Stimulated activated CD8-positive, alpha-beta memory T cell treated with anti-CD3 and anti-CD28 coated beads, Interleukin-15, amount 100 ng/mL, for 4 hours (primary cell): ENCODE measurements around the gene TFDP1.

Source experiments
- DNase-seq, 2 donors: peaks; one replicate each; pipeline ENCODE4 v3.0.0-alpha.2; 2020; ENCODE audit warnings: low read depth in 2 of 2

TFDP1 gene

GRCh38 chr13:113650275-113650674 lies 65.7 kb downstream of the TFDP1 start:
- DNase-seq, result no peak

DNA sequence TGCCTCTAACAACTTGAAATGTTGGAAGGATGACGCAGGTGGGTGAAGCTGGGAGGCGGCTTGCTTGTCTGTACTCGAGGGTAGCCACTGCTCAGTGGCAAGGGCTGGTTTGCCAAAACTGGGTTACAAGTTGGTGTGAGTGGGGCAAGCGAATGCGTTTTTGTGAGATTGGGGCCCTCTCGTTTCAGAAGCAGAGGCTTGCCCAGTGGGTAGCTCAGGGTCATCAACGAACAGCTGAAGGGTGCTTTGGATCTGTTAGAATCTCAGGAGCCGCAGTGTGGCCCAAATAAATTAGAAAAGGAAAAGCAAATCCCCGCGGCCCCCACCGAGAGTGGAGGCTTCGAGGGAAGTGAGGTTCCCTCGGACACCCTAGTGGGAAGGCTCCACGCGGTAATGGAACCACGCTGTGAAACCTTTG lies 66.2 kb downstream of the TFDP1 start:
- no peak for DNase-seq

GRCh38 chr13:113651511-113652403 lies 67.2 kb downstream of the TFDP1 start:
- no peak for DNase-seq

DNA sequence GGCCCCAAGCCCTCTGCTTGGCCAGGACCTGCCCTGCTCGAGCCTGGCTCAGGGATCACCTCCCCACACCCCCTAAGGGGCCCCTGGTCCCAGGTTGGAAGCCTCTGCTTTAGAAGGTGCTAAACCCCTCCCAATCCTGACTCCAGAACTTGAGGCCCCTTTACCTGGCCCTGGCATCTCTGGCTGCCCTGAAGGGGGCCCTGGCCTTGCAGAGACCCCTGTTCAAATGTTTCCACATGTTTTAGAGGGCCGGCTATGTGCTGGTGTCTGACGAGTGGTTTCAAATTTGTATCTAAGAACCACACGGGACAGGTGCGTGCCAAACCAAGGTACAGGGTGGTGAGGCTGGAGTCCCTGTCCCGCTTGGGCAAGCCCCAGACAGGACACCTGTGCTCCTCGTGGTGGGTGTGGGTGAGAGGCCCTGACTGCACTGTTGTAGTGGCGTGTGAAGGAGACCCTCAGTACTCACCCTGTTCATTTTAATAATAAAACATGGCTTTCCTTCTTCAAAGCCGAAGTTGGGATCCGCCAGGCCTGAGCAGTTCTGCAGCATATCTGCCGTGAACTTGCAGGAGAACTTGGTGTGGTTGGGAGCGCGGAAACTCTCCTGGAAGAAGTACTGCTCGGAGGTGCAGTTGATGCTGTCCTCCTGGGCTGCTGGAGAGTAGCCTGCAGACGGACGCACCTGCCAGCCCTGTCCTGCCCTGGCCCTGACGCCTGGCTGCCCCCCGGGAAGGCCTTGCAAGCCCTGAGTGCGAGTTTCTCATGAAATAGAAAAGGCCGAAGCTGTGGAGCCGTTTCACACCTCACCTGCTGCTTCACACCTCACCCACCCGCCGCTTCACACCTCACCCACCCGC lies 68.1 kb downstream of the TFDP1 start:
- no peak for DNase-seq

DNA sequence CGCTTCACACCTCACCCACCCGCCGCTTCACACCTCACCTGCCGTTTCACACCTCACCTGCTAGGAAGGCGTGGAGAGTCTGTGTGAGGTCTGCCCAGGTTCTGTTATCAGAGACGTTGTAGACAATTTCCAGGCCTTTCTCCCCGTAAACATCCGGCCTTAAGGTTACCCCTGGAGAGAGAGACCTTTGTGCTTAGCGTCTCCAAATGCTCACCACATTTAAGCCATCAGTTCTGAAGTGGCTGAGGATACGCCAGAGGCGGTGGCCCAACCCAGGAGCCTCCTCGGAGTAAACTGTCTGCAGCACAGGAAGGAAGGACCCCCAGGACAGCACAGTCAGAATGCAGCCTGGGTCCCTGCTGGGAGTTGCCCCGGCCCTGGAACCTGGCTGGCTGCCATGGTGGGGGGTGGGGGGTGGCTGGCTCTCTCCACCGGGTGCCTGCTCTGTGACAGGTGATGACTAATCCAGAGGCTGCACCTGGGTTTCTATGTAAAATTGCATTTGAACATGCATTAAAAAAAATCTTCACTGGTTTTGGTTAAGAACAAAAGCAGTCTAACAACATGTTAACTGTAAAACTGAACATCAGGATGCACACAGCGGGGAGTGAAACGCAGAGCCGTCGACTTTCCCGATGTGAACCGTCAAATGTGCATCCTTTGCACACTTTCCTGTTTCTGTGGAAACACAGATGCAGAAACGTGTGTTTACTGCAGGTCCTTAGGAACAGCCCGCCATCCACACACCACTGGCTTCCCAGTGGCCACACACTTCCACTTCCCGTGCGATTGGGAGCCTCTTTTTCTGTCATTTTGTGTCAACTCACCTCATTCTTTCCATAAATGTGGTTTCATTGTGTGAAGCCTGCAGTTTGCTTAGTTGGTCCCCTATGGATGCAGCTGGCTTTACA lies 69.0 kb downstream of the TFDP1 start:
- no peak for DNase-seq

GRCh38 chr13:113654175-113654560 lies 69.6 kb downstream of the TFDP1 start:
- DNase-seq, result no peak

DNA sequence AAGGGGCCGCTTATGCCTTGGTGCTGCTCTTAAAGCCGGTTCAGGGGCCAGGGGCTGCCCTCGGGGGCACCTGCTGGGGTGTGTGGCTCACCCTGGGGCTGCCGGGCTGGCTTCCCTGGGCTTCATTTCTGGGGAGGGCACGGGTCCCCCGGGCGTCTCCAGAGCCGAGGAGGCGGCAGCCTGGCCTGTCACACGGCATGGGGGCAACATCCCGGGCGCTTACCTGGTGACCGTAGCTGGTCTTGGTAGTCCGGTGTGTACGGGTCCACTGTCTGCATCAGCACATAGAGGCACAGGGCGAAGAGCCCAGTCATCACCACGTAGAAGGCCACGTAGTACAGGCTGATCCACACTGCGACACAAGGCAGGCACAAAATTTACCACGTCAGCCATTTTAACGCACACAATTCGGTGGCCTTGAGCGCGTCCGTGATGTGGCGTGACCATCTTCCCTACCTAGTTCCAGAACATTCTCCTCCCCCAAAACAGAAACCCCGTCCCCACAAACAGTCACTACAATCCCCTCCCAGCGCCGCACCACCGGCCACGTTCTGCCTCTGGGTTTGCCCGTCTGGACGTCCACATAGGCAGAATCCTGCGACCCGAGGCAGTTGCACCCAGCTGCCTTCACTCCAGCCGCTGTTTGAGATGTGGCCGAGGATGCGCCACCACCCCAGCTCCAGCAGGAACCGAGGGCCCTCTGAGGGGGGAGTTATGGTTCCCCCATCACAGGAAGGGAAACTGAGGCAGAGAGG lies 70.2 kb downstream of the TFDP1 start:
- no peak for DNase-seq

- no peak for DNase-seq
Observed at GRCh38 chr13:113655346-113656002, 70.9 kb downstream of the TFDP1 start.

DNA sequence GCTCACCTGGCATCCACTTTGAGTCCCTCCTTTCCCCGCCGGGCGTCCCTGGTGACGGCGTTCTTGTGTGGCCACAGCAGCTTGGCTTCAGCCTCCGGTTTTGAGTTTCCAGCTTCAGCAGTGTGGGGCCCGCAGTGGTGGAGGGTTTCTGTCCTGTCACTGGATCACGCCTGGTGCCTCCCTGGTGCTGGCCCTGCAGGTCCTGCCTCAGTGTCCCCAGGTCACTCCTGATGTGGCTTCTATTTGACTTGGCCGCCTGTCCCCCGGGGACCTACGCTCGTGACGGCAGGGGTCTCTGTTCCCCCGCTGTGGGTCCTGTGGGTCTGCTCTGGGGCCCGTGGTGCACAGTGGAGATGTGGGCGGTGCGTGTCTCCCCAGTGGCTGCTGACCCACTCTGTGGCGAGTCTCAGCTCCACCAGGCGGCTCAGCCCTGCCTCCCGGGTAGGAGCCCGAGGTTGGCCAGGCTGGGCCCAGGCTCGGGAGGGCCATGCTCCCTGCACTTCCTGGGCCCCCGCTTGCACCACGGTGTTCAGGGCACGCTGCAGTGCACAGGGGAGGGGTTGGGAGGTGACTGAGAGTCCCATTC lies 71.5 kb downstream of the TFDP1 start:
- DNase-seq, result no peak

DNA sequence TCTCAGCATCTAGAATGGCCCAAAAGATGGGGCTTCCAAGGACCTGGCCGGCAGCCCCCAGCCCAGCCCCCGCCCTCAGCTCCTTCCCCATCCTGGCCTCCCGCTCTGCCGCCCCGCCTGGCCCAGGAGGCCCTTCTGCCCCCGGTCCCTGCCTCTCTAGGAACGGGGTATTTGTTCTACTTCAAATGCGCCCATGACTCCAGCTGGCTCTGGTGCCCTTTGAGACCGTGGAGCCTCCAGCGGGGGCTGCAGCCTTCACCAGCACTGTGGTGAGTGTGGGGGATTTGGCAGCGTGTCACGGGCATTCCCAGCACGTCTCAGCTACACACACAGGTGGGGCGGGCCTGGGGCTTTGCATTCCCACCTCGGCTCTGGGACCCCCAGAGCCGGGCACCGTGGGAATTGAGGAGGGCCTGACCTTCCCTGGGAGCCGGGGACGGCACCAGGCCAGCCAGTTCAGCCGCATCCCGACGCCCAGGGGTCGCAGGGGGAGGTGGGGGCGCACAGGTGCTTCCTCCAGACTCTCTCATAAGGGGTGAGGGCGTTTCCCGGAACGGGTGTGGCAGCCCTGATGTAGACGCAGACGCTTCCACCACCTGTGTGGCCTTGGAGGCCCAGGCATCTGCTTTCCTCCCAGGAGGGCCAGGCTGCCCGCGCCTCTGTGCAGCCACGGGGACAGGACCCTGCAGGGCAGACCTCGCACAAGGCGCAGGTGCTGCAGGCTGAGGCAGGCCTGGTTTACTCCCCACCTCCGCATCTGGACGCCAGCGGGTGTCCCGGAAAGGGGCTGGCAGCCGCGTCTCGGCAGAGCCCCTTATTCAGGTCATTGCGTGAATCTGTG lies 72.5 kb downstream of the TFDP1 start:
- no peak for DNase-seq

- DNase-seq, result no peak
Observed at GRCh38 chr13:113657851-113658741, 73.5 kb downstream of the TFDP1 start, which contains the start of gene ATP4B. ATP4B (minus strand) TSS chr13:113658198; CDS start chr13:113658144, 54 bp downstream.

DNA sequence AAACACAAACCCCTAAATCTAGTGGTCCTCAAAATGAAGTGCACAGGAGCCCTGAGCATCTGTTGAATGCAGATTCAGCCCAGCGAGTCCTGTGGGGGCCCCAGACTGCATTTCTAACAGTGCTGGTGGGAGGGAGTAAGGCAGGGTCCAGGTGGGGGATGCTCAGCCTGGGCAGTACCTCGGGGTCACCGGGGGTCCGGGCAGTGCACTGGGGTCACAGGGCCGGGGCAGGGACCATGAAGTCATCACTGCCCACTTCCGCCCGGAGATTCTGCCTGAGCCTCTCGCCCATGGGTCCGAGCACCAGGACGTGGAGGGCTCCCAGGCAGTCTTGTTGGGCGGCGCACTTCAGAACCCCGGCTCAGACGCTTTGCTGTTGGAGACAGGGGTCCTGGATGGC lies 74.3 kb downstream of the TFDP1 start:
- DNase-seq, result no peak

GRCh38 chr13:113659337-113659736 lies 74.8 kb downstream of the TFDP1 start:
- DNase-seq, result no peak

GRCh38 chr13:113660066-113660465 lies 75.5 kb downstream of the TFDP1 start:
- no peak for DNase-seq

GRCh38 chr13:113661509-113661908 lies 77.0 kb downstream of the TFDP1 start:
- no peak for DNase-seq

DNA sequence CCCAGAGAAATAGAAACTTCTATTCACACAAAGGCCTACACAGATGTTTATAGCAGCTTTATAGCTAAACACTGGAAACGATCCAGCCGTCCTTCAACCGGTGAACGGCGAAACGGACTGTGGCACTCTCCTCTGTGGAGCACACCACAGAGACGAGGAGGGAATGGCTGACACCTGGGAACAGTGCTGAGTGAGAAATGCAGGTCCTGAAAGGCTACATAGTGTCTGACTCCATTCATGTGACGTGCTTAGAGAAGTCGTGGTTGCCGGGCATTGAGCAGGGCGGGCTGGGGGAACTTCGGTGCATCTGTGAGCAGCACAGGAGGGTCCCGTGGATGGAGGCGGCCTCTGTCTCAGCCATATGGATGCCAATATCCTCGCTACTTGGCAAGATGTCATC lies 79.4 kb downstream of the TFDP1 start:
- no peak for DNase-seq

DNA sequence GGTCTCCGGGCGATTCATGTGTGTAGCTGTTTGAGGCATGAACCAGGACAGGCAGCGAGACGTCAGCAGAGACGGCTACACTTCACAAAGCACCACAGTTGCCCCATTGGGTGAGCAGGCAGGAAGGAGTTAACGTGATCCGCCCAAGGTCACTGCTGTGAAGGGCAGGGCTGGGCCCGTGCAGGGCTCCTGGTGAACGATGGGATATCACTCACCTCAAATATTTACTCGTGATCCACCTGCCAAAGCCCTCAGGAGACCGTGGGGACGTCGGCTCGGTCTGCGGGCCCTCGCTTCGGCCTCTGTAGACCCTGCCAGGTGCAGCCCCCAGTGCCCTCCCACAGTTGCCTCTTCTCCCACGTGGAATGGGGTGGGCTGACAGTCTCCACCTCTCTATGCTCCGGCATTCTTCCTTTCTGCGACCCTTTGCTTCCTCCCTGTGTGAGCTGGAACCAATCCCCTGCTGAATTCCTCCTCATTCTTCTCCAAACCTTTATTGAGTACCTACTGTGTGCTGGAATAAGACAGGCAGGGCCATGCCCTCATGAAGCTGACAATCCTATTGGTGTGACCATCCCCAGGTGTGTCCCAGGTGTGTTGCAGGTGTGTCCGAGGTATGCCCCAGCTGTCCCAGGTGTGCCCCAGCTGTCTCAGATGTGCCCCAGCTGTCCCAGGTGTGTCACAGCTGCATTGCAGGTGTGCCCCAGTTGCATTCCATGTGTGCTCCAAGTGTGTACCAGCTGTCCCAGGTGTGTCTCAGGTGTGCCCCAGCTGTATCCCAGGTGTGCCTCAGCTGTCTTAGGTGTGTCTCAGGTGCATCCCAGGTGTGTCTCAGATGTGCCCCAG lies 80.4 kb downstream of the TFDP1 start:
- no peak for DNase-seq
